Measurements from ENCODE around the gene CDC26. TPM values are rescaled to one million over a fixed set of nuclear protein-coding genes. Genes with fewer than 3 reads are reported as not detected.

The CDC26 gene
- total RNA-seq = 36.1 and 49.1 TPM in 2 replicates

DNA sequence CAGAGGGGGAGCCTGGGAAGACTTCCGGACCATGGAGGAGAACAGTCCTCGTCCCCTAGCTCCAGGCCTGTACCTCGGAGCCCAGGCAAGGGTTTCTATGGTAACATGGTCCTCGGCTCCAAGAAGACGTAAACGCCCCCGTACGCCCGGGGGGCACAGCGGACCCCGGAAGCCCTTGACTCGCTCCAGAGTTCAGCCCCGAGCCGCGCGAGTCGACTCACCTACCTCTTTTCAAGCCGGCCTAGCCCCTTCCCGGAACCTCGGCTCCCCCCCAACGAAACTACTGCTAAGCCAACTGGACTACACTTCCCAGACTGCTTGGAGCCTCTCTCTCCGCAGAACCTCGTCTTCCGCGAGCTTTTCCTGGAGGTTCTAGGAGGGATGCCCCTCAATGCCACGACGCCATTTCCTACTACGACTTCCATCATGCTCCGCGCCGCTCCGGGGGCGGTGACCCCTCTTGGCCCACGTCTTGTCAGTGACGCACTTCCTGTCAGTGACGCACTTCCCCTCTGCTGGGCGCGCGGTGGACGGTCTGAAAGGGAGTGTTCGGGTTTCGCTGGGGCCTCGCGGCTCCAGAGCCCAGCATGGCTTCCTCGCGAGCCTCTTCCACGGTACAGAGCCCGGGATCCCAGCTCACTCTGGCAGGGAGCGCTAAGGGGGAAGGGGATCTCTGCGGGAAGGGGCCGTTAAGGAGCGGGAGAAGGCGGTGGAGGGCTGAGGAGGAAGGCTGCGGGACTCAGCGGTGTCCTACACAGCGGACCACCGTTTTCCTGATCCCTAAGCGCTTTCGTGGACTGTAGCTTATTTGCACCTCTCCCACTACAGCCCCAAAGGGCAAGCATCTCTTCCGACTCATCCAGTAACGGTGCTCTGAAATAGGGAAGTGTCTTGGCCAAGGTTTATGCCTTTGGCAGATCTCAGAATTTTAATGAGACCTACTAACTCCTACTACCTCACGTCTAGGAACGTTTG, at the start of gene CDC26, which contains the start of gene PRPF4:
Gene CDC26, minus strand, starts transcription at position 416 of the 975 bp plus-strand sequence. CDS start 3,065 bp downstream, outside the sequence.
Gene PRPF4, plus strand, starts transcription at position 502 of the 975 bp plus-strand sequence. Its CDS starts 86 bp downstream, at position 588.

DNA sequence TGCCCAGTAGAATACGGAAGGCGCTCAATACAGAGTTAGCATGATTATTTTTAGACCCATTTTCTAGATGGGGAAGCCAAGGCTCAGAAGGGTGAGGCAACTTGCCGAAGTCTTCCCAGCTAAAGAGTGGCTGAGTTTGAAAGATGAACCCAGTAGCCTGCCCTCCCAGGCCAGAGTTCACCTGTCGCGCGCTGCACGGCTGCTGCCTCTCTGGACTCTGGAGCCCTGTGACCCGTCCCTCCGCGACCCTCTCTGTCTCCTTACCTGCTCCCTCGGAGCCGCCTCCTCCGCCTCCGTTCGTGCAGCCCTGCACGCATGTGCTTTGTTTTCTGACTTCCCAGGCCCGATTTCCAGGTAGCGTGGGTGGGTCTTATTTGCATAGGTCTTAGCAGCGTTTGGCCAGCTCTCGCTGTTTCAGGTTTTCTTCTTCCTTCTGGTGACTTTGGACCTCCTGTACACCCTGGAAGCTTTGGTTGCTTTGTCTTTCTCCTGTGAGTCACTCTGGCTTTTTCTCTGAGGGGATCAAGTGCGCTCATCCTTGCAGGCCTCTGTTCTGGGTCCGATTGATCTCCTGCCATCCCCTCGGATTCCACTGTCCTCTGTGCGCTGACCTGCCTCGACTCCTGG, 27.5 kb upstream of the CDC26 start, which contains the start of gene RNF183:
Gene RNF183, minus strand, starts transcription at position 585 of the 627 bp plus-strand sequence. CDS start 5,192 bp downstream, outside the sequence.

DNA sequence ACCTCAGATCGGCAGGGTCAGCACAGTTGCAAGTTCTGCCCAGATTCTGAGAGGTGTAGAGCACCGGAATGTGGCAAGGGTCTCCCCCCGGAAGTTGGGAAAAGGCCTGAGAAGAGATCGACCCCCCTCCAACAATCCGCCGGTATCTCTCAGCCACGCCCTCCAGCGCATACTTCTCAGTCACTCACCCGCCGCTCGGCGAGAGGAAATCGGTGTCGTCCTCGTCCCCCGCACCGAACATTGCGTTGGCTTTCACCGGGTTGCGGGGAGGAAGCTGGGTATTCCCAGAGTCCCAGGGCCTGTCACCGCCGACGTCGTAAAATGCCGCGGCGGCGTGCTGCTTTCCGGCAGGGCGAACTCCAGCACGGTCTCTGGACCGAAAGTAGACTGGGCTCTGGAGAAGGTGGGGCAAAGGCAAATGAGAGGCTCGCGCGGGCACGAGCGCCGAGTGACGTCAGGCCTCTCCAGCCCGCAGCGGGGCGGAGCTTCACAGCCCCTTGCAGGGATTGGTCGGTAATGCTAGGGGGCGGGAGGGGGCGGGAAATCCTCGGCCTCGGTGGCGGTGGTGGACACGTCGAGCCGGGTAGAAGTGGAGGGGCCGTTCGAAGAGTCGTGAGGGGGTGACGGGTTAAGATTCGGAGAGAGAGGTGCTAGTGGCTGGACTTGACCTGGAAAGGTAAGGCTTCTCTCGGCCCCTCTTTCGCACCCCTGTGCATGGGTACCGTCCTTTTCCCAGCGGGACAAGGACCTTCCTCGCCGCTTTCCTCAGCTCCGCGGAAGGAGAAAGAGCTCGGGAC, 54.2 kb downstream of the CDC26 start, which contains the start of the genes FKBP15 and SLC31A1:
Gene FKBP15, minus strand, starts transcription at position 275 of the 797 bp plus-strand sequence. Its CDS starts 34 bp downstream, at position 241.
Gene SLC31A1, plus strand, starts transcription at position 542 of the 797 bp plus-strand sequence. CDS start 34,605 bp downstream, outside the sequence.

Other genes starting within 250 kb of the CDC26 start
- gene ZFP37, start 218.8 kb downstream of the CDC26 start, total RNA-seq = 0.63 and 1.1 TPM in 2 replicates
- 25.4 and 26.0 TPM in 2 replicates for gene SLC31A2, start 124.6 kb downstream of the CDC26 start, total RNA-seq
- 10.9 and 17.1 TPM in 2 replicates for gene FKBP15, start 54.3 kb downstream of the CDC26 start, total RNA-seq
- 11.3 and 17.5 TPM in 2 replicates for gene SLC31A1, start 54.0 kb downstream of the CDC26 start, total RNA-seq
- 31.2 and 33.0 TPM in 2 replicates for gene PRPF4, start 86 bp upstream of the CDC26 start, total RNA-seq
- 0.21 TPM in 1 of 2 replicates, not detected in the other for gene RNF183, start 27.8 kb upstream of the CDC26 start, total RNA-seq
- gene WDR31, start 64.7 kb upstream of the CDC26 start, total RNA-seq = 0.33 and 1.7 TPM in 2 replicates
- 15.2 and 15.3 TPM in 2 replicates for gene BSPRY, start 74.0 kb upstream of the CDC26 start, total RNA-seq
- gene HDHD3, start 101.4 kb upstream of the CDC26 start, total RNA-seq = 18.0 and 21.3 TPM in 2 replicates
- 5.1 and 9.9 TPM in 2 replicates for gene ALAD, start 125.7 kb upstream of the CDC26 start, total RNA-seq
- 62.2 and 67.4 TPM in 2 replicates for gene POLE3, start 135.1 kb upstream of the CDC26 start, total RNA-seq
- gene C9orf43, start 135.2 kb upstream of the CDC26 start, total RNA-seq = 0.09 and 0.35 TPM in 2 replicates
- gene RGS3, start 188.2 kb upstream of the CDC26 start, total RNA-seq = 19.0 and 29.8 TPM in 2 replicates

Data from airway epithelial cell (primary cell).